PC-9 (cell line): ENCODE measurements around the gene COLGALT1.

Experiments
- CTCF ChIP-seq: fragments of 200-600 bp; sonication (generic); conservative IDR thresholded peaks from 2 replicates; pipeline ENCODE4 v1.6.1; 2017; ENCODE audit warnings: mixed run types, antibody characterized with exemption, mild to moderate bottlenecking, moderate library complexity
- EZH2 ChIP-seq: fragments of 200-600 bp; sonication (generic); IDR thresholded peaks from 2 replicates; pipeline ENCODE4 v1.8.0; 2017; ENCODE audit warnings: antibody characterized with exemption, low read depth

GRCh38 chr19:17567940-17568339 is 12.5 kb downstream of the COLGALT1 start:
- TF ChIP-seq CTCF, result no peak
- no peak for TF ChIP-seq EZH2
